HG02852 (cell line): Measurements from ENCODE around the gene TFPT.

Source experiments
- ATAC-seq: cut with Tn5 transposase; IDR thresholded peaks from one replicate; pipeline ENCODE4 v1.9.1; 2021; ENCODE audit warnings: mild to moderate bottlenecking, moderate library complexity; ENCODE audit not compliant: unreplicated experiment

The TFPT gene

GRCh38 chr19:54115109-54116063 lies at the start of gene TFPT, which contains the start of gene PRPF31:
TSS of gene TFPT (minus strand) at chr19:54115657. CDS start at chr19:54115269, 388 bp downstream.
TSS of gene PRPF31 (plus strand) at chr19:54115754. CDS start at chr19:54118279, 2,525 bp downstream.
- peak; percentile 76 for ATAC-seq

- no peak for ATAC-seq
Measured at GRCh38 chr19:54165222-54165621, 49.8 kb upstream of the TFPT start.

- ATAC-seq = no peak
Measured at GRCh38 chr19:54164369-54165068, 49.1 kb upstream of the TFPT start.

DNA sequence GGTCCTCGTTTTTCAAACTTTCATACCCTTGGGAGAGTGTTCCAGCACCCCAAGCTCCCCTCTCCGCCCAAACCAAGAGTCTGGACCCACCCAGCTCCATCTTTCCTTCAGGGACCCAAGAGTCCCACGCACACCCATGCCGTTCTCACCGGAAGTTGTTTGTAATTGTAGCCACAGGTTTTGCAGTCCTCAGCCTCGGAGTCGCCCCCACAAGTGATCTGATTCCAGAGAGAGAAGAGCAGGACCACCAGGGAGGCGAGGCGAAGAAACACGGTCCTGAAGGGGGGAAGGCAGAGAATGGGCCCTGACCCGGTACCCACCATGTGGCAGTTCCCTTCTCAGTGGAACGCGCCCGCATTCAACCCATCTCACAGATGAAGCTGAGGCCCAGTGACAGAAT lies 47.4 kb upstream of the TFPT start:
- no peak for ATAC-seq

- no peak for ATAC-seq
Measured at GRCh38 chr19:54162241-54162805, 46.9 kb upstream of the TFPT start.

- no peak for ATAC-seq
Measured at GRCh38 chr19:54160854-54161253, 45.4 kb upstream of the TFPT start.

DNA sequence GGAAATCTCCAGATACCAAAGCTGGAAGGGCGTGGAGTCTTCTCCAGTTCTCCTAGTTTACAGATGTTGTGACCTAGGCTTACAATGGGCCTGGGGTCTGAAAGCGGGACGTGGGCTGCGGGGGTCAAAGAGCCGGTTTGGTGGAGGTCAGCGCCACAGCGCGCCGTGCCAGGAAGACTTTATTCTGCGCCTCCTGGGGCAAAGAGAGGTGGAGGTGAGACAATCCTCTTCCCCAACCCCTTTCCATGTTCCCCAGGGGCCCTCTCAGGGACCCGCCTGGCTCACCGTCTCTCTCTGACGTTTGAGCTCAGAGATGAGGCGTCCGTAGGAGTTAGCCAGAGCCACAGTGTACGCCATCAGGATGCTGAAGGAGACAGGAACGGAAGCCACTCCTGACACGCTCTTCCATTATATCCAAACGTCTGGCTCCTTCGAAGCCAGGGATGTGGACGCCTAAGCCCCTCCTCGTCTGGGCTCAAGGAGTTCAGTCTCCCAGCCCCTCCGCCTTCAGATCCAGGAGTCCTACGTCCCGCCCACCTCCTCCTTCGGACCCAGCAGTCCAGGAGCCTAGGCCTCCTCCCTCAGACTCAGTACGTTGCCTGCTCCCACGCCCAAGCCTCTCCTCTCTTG lies 44.8 kb upstream of the TFPT start:
- ATAC-seq = peak; percentile 2

DNA sequence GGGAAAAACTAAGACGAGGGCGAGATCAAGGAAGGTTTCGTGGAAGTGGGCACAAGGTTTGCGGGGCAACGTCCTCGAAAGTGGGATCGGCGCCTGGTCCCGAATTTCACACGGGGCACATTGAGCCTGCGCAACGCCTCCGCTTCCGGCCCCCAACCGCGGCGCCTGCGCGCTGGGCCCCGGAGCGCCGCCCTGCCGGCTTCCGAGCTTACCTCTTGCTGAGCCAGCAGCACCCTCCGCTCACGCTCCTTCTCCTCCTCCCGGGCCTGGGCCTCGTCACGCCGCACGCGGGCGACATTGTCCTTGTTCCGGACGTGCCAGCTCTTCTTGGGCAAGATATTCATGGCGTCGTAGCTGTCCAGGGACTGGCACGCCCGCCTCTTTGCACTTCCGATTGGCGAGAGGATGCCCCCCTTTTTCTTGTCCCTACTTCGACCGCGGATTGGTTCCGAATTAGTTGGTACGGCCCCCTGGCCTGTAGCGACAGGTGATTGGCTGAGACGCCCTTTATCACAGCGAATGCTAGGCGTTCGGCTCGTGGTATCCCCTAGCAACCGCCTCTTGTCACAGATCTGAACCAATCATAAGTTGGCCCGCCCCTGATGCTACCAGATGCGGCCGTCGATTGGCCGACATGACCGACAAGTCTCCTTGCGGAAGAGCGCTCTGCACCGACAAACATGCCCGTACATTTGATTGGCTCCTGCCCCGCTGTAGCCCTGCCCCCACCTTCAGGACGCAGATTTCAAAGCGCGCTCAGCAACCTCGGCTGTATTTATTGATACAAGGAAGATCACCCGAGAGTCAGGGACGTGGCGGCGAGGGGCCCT lies 44.1 kb upstream of the TFPT start, which contains the start of gene LENG1:
TSS of gene LENG1 (minus strand) at position 370 of the 830 bp plus-strand sequence. CDS start at position 344, 26 bp downstream.
- ATAC-seq = peak; percentile 89

- no peak for ATAC-seq
Measured at GRCh38 chr19:54158812-54159351, 43.4 kb upstream of the TFPT start.

DNA sequence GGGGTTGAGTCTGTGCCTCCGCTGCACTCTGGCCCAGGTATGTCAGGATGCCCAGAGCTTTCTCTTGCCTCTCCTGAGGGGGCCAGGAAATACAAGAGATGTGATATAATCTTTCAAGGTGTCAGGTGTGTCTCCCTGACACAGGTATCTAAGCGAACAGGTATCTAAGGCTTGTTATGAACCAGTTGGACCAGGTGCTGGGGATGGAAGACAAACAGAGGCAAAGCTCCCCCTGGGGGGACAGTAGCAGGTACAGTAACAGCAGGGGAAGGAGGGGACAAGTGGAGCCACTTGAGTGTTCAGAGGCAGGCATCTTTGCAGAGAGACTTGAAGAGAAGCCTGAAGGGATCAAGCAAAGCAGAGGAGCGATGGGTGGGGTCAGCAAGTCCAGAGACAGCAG lies 41.5 kb upstream of the TFPT start:
- ATAC-seq = no peak

- ATAC-seq = no peak
Measured at GRCh38 chr19:54156490-54156889, 41.0 kb upstream of the TFPT start.

DNA sequence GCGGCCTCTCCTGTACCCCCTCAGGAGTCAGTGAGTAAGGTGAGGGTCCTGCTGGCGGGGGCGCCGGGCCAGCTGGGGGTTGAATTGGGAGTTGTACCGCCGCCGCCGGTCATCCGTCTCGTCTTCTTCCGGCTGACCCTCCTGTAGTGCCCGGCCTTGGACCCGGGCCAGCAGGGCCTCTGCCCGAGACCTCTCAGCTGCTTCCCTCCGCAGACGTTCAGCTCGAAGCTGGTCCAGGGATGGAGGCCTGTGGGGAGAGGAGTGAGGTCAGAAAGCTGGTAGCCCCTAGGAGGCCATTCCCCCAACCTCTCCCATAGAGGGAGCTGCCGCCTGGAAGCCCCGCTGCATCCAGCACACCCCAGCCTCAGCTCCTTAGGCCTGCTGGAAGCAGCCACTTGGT lies 40.2 kb upstream of the TFPT start:
- no peak for ATAC-seq

DNA sequence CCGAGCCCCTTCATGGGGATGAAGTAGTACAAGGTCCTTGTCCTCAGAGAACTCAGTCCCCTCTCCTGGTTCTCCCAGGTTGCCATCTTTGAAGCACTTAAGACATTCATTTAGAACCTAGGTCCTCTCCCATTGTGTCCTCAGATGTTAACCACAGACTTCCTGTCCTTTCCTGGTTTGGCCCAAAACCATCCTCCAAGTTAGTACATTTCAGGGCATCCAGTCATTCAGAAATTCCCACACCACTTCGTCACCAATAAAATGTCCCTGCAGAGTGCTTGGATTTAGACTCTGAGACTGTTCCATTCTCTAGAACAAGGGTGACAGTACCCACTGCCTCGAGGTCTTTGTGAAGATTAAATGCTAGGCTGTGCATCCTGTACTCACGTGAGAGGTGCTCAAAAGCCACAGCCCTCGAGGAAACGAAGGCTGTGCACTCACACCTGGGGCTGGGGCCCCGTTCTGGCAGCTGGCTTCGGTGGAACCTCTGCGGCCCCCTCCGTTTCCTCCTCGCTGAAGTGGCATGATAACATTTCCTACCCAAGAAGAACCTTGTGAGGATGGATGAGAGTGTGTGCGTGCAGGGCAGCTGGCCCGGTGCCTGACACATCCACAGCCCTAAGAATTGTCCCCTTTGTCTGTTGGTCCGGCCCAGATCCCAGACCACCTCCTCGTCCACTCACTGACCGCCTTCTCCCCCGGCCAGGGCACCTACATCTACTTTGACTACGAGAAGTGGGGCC lies 39.3 kb upstream of the TFPT start:
- no peak for ATAC-seq

DNA sequence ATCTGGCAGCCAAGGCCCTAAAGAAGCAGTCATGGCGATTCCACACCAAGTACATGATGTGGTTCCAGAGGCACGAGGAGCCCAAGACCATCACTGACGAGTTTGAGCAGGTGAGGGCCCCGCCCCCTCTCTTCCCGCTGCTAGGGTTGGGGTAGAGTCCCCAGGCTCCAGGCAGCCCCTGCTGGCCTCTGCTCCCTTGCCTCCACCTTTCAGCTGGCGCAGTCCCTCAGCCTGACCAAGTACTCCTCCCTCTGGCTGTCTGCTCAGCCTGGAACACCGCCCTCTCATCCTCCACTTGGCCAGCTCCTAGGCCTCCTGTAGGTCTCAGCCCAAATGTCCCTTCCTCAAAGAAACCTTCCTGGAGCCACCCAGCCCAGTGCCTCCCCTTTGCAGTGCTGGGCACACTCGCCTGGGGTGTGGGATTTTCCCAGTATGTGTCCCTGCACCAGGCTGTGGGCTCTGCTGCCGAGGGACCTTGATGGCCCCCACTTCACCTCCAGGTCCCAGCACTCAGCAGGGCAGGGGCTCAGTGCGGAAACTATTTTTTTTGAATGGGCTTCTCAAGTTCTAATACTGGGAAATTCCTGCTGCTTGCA lies 38.4 kb upstream of the TFPT start:
- no peak for ATAC-seq

GRCh38 chr19:54152878-54153524 lies 37.5 kb upstream of the TFPT start:
- no peak for ATAC-seq

- no peak for ATAC-seq
Measured at GRCh38 chr19:54152267-54152666, 36.8 kb upstream of the TFPT start.

DNA sequence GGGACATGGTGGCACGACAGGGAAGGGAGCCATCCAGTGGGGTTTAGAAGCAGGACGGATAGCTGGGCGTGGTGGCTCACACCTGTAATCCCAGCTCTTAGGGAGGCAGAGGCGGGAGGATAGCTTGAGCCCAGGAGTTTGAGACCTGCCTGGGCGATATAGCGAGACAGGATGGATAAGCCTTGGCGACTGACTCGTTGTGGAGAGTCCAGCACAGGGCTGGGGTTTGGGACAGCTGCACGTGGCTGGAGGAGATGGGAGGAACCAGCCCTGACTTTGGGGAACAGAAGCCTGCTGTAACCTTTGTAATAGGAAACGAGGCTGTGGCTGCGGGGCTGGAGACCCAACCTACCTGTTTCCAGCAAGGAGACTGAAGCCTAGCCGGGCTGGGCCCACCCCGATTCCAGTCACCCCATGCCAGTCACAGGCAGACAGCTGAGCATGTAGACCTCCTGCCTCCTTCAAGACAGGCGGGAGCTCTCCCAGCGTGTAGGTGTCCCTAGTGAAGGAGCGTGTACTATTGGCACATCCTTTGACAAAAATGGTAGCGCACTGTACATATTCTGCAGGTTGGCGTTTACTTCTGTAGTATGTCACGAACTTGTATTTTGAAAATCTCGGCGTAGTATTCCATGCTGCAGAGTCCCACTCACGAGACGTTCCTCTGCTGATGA lies 36.0 kb upstream of the TFPT start:
- no peak for ATAC-seq
